Measurements from ENCODE around the gene INO80E. TPM values are rescaled to one million over a fixed set of nuclear protein-coding genes. Genes with fewer than 3 reads are reported as not detected.

The INO80E gene
- total RNA-seq, 4 donors from 2014 or later = 46.6 to 85.8 (median 75.9) TPM

GRCh38 chr16:29990883-29991570, 5.0 kb upstream of the INO80E start:
- Histone ChIP-seq H3K27ac (no peak overlapping the region), H3K9me3 (no peaks in the 10 kb centered on the region), H3K27me3 (no peaks in the 10 kb centered on the region), H3K36me3 (peaks cover 0 to 78% (median 3%) of the 10 kb centered on the region in 3 donors), H3K4me1 (peaks cover 0 to 18% (median 2%) of the 10 kb centered on the region in 4 donors), H3K4me3 (no peak overlapping the region)
- DNase-seq = no peak
- TF ChIP-seq CTCF (IDR thresholded peaks at IDR 0.05) (no peak), POLR2A (IDR thresholded peaks at IDR 0.05) (no peak)

- no peak for DNase-seq
- Histone ChIP-seq H3K4me1 (peaks cover 0 to 18% (median 2%) of the 10 kb centered on the region in 4 donors), H3K27me3 (no peaks in the 10 kb centered on the region), H3K9me3 (no peaks in the 10 kb centered on the region), H3K27ac (no peak overlapping the region), H3K36me3 (peaks cover 0 to 73% (median 3%) of the 10 kb centered on the region in 3 donors), H3K4me3 (no peak overlapping the region)
- TF ChIP-seq CTCF (IDR thresholded peaks at IDR 0.05) (no peak), POLR2A (IDR thresholded peaks at IDR 0.05) (no peak)
These were observed 4.5 kb upstream of the INO80E start for GRCh38 chr16:29991571-29991904.

- H3K27ac ChIP-seq = no peak overlapping the region
- TF ChIP-seq POLR2A (IDR thresholded peaks at IDR 0.05) = no peak
- no peak for TF ChIP-seq CTCF (IDR thresholded peaks at IDR 0.05)
- peaks cover 0 to 64% (median 3%) of the 10 kb centered on the region in 3 donors for H3K36me3 ChIP-seq
These were observed 3.6 kb upstream of the INO80E start for GRCh38 chr16:29992344-29992967.

GRCh38 chr16:29993191-29993902, 2.7 kb upstream of the INO80E start:
- no peaks in the 10 kb centered on the region for H3K9me3 ChIP-seq
- TF ChIP-seq CTCF (IDR thresholded peaks at IDR 0.05) = no peak
- TF ChIP-seq POLR2A (IDR thresholded peaks at IDR 0.05) = no peak
- H3K4me1 ChIP-seq = peaks cover 0 to 23% (median 2%) of the 10 kb centered on the region in 4 donors
- no peak for DNase-seq
- H3K36me3 ChIP-seq = peaks cover 0 to 63% (median 3%) of the 10 kb centered on the region in 3 donors
- H3K4me3 ChIP-seq = no peak overlapping the region
- H3K27ac ChIP-seq = no peak overlapping the region
- no peaks in the 10 kb centered on the region for H3K27me3 ChIP-seq

More at GRCh38 chr16:29992344-29992967, 3.6 kb upstream of the INO80E start:
- H3K9me3 ChIP-seq = no peaks in the 10 kb centered on the region
- no peak overlapping the region for H3K4me3 ChIP-seq
- DNase-seq = no peak
- no peaks in the 10 kb centered on the region for H3K27me3 ChIP-seq
- peaks cover 0 to 23% (median 2%) of the 10 kb centered on the region in 4 donors for H3K4me1 ChIP-seq

- peak overlapping the region in 3 of 4 donors; percentile 93 to 98 (median 97) for H3K27ac ChIP-seq
- H3K36me3 ChIP-seq = peaks cover 0 to 59% (median 3%) of the 10 kb centered on the region in 3 donors
- H3K4me1 ChIP-seq = peaks cover 0 to 23% (median 2%) of the 10 kb centered on the region in 4 donors
These were observed 2.0 kb upstream of the INO80E start for GRCh38 chr16:29993903-29994599.

More at GRCh38 chr16:29993903-29994599, 2.0 kb upstream of the INO80E start:
- Histone ChIP-seq H3K4me3 (peak overlapping the region in 1 of 4 donors; percentile 82), H3K9me3 (no peaks in the 10 kb centered on the region), H3K27me3 (no peaks in the 10 kb centered on the region)
- DNase-seq = no peak
- no peak for TF ChIP-seq POLR2A (IDR thresholded peaks at IDR 0.05)
- TF ChIP-seq CTCF (IDR thresholded peaks at IDR 0.05) = no peak
